ENCODE data around the gene ARHGAP42.

The ARHGAP42 gene

DNA sequence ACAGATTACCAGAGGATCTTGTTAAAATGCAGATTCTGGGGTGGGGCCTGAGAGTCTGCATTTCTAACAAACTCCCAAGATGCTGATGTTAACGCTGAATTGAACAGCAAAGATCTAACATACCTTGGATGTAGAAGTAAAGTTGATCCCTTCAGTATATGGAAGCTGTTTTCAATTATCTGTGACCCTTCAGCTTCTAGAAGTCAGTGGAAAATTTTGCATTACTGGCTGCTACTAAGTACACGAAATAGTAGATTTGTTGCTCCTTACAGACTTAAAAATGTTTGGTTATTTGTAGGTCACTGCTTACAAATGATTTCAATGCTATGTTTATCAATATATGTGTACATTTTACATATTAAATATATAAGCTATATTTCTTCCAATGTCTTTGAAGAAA, 107.4 kb downstream of the ARHGAP42 start:
- H3K4me1 ChIP-seq (ENCODE audit: control insufficient read depth, insufficient read depth, low read length, poor library complexity, severe bottlenecking) = peaks cover 3% of the 10 kb centered on the region
- 80% methylated on average over 1 of the region's 2 CpGs; no CpG with 5 or more reads in 1 of the 2 experiments for WGBS, 2 experiments (ENCODE audit: insufficient coverage in 2 of 2)
- H3K4me3 ChIP-seq (ENCODE audit: extremely low read depth, insufficient read depth, low read length, poor library complexity, severe bottlenecking) = no peak overlapping the region
- peaks cover under 1% of the 10 kb centered on the region for H3K9me3 ChIP-seq (ENCODE audit: control insufficient read depth, low read length)
- H3K27ac ChIP-seq (ENCODE audit: low read depth, low read length, severe bottlenecking) = no peak overlapping the region
- no peaks in the 10 kb centered on the region for H3K36me3 ChIP-seq (ENCODE audit: control insufficient read depth, insufficient read depth, low read length)

DNA sequence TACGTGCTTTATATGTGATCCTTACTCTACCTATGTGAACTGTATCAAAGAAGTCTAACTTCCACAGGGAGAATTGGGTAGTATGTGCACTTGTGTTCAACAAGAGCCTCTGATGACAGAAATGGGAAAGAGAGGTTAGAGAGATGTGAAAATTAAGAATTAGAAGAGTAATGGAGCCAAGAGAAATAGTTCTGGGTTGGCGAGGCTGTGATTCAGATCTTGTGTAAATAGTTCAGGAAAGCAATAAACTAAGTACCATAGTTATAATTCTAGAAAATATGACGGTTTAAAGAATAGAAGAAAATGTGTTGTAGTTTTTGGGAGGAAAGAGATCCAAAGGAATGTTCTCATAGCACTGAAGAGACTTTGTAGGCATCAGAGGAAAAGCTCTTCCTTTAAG, 112.4 kb downstream of the ARHGAP42 start:
- Histone ChIP-seq H3K27ac (ENCODE audit: low read depth, low read length, severe bottlenecking) (no peak overlapping the region), H3K36me3 (ENCODE audit: control insufficient read depth, insufficient read depth, low read length) (no peaks in the 10 kb centered on the region), H3K4me3 (ENCODE audit: extremely low read depth, insufficient read depth, low read length, poor library complexity, severe bottlenecking) (no peak overlapping the region), H3K4me1 (ENCODE audit: control insufficient read depth, insufficient read depth, low read length, poor library complexity, severe bottlenecking) (no peaks in the 10 kb centered on the region), H3K9me3 (ENCODE audit: control insufficient read depth, low read length) (no peaks in the 10 kb centered on the region)
- WGBS, 2 experiments (ENCODE audit: insufficient coverage in 2 of 2) = 100% methylated on average over 1 to 3 of the region's 3 CpGs

DNA sequence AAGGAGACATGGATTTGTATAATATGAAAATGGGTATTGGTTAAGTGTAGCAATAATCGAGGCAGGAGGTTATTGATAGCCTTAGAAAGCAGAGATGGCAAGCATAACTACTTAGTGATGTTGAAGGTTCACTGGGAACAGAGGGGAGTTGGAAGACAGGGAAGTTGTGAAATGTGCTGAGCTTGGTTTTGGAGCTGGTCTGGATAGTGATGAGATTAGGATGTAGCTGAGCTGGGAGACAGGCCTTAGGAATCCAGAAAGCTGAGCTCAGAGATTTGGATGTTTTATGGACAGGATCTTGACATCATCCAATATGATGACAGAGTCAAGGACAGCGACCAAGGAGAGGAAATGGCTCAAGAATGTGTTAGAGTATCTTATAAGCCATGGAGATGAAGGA, 113.1 kb downstream of the ARHGAP42 start:
- Histone ChIP-seq H3K4me1 (ENCODE audit: control insufficient read depth, insufficient read depth, low read length, poor library complexity, severe bottlenecking) (no peaks in the 10 kb centered on the region), H3K27ac (ENCODE audit: low read depth, low read length, severe bottlenecking) (no peak overlapping the region), H3K4me3 (ENCODE audit: extremely low read depth, insufficient read depth, low read length, poor library complexity, severe bottlenecking) (no peak overlapping the region), H3K9me3 (ENCODE audit: control insufficient read depth, low read length) (no peaks in the 10 kb centered on the region), H3K36me3 (ENCODE audit: control insufficient read depth, insufficient read depth, low read length) (no peaks in the 10 kb centered on the region)
- WGBS, 2 experiments (ENCODE audit: insufficient coverage in 2 of 2) = 93 to 100% methylated on average over 2 of the region's 2 CpGs

DNA sequence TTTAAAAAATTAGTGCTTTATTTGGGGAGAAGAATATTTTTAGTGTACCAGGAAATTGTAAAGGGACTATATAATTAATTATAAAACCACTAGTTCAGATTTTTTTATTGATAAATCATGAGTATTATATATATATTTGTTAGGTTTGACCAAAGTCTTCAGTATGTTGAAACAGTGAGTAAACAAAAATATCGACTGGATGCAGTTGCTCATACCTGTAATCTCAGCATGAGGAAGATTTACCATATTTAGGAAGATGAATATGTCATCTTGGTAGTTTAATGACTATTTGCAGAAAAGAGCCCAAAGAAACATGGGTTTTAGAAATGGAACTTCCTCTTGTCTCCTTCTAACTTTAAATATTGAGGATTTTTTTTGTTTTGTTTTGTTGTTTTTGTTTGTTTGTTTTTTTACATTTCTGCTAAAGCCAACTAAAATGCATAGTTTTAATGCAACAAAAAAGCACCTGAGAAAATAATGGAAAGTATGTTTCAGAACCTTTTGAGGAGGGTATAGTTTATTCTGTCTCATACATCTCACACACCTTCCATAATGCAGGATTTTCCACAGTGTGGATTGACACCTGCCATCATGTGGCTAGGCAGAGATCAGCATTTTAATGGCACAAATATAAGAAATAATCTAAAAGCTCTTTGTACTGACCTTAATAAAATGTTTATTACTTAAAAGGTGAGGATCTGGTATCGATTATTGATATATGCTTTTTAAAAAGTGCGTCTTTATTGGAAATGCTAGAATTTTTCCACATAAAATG, 114.3 kb downstream of the ARHGAP42 start:
- no peak overlapping the region for H3K27ac ChIP-seq (ENCODE audit: low read depth, low read length, severe bottlenecking)
- 100% methylated on average over 3 of the region's 3 CpGs; no CpG with 5 or more reads in 1 of the 2 experiments for WGBS, 2 experiments (ENCODE audit: insufficient coverage in 2 of 2)
- H3K4me1 ChIP-seq (ENCODE audit: control insufficient read depth, insufficient read depth, low read length, poor library complexity, severe bottlenecking) = no peaks in the 10 kb centered on the region
- no peaks in the 10 kb centered on the region for H3K36me3 ChIP-seq (ENCODE audit: control insufficient read depth, insufficient read depth, low read length)
- no peak overlapping the region for H3K4me3 ChIP-seq (ENCODE audit: extremely low read depth, insufficient read depth, low read length, poor library complexity, severe bottlenecking)
- no peaks in the 10 kb centered on the region for H3K9me3 ChIP-seq (ENCODE audit: control insufficient read depth, low read length)

DNA sequence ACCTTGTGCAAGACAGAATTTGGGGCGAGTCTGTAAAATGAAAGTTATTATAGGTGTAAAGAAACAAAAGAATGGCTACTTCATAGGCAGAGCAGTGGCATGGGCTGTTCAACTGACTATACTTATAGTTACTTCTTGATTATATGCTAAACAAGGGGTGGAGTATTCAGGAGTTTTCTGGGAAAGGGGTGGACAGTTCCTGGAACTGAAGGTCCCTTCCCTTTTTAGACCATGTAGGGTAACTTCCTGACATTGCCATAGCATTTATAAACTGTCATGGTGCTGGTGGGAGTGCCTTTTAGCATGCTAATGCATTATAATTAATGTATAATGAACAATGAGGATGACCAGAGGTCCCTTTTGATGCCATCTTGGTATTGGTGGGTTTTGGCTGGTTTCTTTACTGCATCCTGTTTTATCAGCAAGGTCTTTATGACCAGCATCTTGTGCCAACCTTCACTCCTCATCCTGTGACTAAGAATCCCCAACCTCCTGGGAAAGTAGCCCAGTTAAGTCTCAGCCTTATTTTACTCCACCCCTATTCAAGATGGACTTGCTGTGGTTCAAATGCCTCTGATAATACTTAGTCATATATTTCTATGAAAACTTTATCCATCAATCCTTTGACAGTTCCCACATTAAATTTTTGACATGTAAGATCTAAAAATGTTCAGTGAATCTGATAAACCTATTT, 118.6 kb downstream of the ARHGAP42 start:
- Histone ChIP-seq H3K4me3 (ENCODE audit: extremely low read depth, insufficient read depth, low read length, poor library complexity, severe bottlenecking) (no peak overlapping the region), H3K27ac (ENCODE audit: low read depth, low read length, severe bottlenecking) (no peak overlapping the region), H3K9me3 (ENCODE audit: control insufficient read depth, low read length) (no peaks in the 10 kb centered on the region), H3K4me1 (ENCODE audit: control insufficient read depth, insufficient read depth, low read length, poor library complexity, severe bottlenecking) (peaks cover 9% of the 10 kb centered on the region), H3K36me3 (ENCODE audit: control insufficient read depth, insufficient read depth, low read length) (no peaks in the 10 kb centered on the region)
- 86 to 100% methylated on average over 1 of the region's 1 CpG for WGBS, 2 experiments (ENCODE audit: insufficient coverage in 2 of 2)

DNA sequence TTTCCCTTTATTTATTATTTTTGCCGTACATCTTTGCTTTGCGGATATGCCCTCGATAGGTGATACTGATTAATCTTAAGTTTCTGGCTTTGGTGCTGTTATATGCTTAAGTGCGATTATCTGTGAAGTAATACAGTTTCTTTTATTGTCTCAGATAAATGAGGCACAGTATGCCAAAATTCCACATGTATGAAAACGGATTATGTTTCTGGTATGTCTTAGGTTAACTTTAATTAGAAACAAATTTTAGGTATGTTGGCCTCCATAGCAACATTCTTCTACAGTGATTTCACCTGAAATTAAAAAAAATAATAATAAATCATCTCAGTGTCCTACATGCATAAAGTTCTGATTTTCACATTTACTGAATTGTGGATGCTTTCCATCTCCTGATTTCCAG, 119.2 kb downstream of the ARHGAP42 start:
- Histone ChIP-seq H3K4me3 (ENCODE audit: extremely low read depth, insufficient read depth, low read length, poor library complexity, severe bottlenecking) (no peak overlapping the region), H3K27ac (ENCODE audit: low read depth, low read length, severe bottlenecking) (no peak overlapping the region)
- 95 to 100% methylated on average over 1 to 4 of the region's 5 CpGs for WGBS, 2 experiments (ENCODE audit: insufficient coverage in 2 of 2)

DNA sequence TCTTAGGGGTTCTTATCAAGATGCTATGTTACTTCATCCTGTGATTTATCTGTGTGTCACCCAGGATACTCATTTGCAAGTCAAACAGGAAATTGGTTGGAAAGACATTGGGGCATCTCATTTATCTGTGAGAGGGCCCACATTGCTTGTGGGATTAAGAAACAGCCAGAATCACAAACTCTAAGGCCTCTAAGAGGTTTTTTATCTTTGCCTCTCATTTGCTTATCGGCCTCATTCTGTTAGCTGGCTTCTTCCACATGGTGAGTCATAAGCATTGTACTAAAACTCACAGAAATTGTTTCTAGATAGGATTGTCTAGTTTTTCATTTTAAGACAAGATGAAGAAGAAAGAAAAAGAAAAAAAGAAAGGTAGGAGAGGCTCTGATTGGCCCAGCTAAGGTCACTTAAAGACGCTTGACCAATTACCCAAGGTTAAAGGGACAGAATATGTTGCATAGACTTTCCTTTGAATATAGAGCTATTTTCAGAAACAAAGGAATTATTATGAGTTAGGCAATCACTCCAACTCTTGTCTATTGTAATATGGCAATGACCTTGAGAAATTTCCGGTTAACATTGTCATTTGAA, 121.9 kb downstream of the ARHGAP42 start:
- Histone ChIP-seq H3K27ac (ENCODE audit: low read depth, low read length, severe bottlenecking) (peak overlapping the region; percentile 66), H3K36me3 (ENCODE audit: control insufficient read depth, insufficient read depth, low read length) (no peaks in the 10 kb centered on the region), H3K4me3 (ENCODE audit: extremely low read depth, insufficient read depth, low read length, poor library complexity, severe bottlenecking) (no peak overlapping the region), H3K9me3 (ENCODE audit: control insufficient read depth, low read length) (no peaks in the 10 kb centered on the region), H3K4me1 (ENCODE audit: control insufficient read depth, insufficient read depth, low read length, poor library complexity, severe bottlenecking) (peaks cover 9% of the 10 kb centered on the region)
- 100% methylated on average over 1 of the region's 3 CpGs; no CpG with 5 or more reads in 1 of the 2 experiments for WGBS, 2 experiments (ENCODE audit: insufficient coverage in 2 of 2)

More for the DNA sequence above, 119.2 kb downstream of the ARHGAP42 start:
- no peaks in the 10 kb centered on the region for H3K36me3 ChIP-seq (ENCODE audit: control insufficient read depth, insufficient read depth, low read length)
- no peaks in the 10 kb centered on the region for H3K9me3 ChIP-seq (ENCODE audit: control insufficient read depth, low read length)
- H3K4me1 ChIP-seq (ENCODE audit: control insufficient read depth, insufficient read depth, low read length, poor library complexity, severe bottlenecking) = peaks cover 9% of the 10 kb centered on the region

DNA sequence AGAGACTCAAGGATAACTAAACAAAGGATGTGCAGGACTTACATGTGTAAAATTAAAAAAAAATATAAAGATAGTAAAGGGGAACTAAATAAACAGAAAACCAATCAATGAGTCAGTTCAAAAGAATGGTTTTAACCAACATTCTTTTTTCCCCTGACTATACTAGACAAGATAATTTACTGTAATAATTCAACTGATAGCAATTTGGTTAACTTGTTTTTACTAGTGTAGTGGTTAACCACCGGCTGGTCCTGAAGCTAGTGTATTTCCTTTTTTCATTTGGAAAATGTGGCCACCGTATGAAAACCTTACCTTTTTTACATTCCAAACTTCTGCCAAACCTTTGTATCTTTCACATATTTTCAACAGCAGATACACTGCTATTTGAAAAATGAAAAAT, 123.1 kb downstream of the ARHGAP42 start:
- WGBS, 2 experiments (ENCODE audit: insufficient coverage in 2 of 2) = no CpG with 5 or more reads among the region's 2 CpGs
- Histone ChIP-seq H3K9me3 (ENCODE audit: control insufficient read depth, low read length) (no peaks in the 10 kb centered on the region), H3K4me1 (ENCODE audit: control insufficient read depth, insufficient read depth, low read length, poor library complexity, severe bottlenecking) (peaks cover 9% of the 10 kb centered on the region)

DNA sequence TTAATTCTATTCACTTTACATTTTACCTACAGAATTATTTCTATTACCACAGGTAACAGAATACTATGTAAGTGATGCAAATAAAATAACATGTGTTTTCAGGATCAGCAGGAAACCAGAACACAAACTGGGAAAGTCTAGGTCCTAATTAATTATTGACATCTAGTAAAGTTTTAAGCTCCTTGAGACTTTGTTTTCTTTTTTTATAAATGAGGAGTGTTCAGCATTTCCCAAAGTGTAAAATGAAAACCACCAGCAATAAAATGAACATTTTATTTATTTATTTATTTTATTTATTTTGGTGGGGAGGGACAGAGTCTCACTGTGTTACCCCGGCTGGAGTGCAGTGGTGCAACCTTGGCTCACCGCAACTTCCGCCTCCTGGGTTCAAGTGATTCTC, 123.6 kb downstream of the ARHGAP42 start:
- Histone ChIP-seq H3K4me3 (ENCODE audit: extremely low read depth, insufficient read depth, low read length, poor library complexity, severe bottlenecking) (no peak overlapping the region), H3K9me3 (ENCODE audit: control insufficient read depth, low read length) (no peaks in the 10 kb centered on the region), H3K36me3 (ENCODE audit: control insufficient read depth, insufficient read depth, low read length) (no peaks in the 10 kb centered on the region), H3K27ac (ENCODE audit: low read depth, low read length, severe bottlenecking) (no peak overlapping the region), H3K4me1 (ENCODE audit: control insufficient read depth, insufficient read depth, low read length, poor library complexity, severe bottlenecking) (peaks cover 9% of the 10 kb centered on the region)
- no CpG with 5 or more reads among the region's 3 CpGs for WGBS, 2 experiments (ENCODE audit: insufficient coverage in 2 of 2)

More for the DNA sequence above, 123.1 kb downstream of the ARHGAP42 start:
- Histone ChIP-seq H3K4me3 (ENCODE audit: extremely low read depth, insufficient read depth, low read length, poor library complexity, severe bottlenecking) (no peak overlapping the region), H3K27ac (ENCODE audit: low read depth, low read length, severe bottlenecking) (no peak overlapping the region), H3K36me3 (ENCODE audit: control insufficient read depth, insufficient read depth, low read length) (no peaks in the 10 kb centered on the region)

DNA sequence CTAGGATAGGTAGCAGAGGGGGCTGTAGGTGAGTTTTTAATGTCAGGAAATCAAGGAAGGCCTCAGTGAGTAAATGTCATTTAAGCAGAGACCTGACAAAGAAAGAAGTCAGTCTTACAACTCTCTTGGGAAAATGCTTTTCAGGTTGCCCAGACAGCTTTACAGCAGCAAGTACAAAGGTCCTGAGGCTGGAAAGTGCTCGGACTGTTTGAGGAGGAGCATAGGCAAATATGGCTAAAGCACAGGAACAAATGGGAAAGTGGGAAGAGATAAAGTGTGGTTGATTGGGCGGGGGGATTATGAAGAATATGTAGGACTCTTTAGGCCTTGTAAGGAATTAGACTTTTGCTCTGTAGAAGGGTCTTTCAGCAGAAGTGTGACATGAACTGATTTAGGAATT, 125.4 kb downstream of the ARHGAP42 start:
- Histone ChIP-seq H3K27ac (ENCODE audit: low read depth, low read length, severe bottlenecking) (no peak overlapping the region), H3K9me3 (ENCODE audit: control insufficient read depth, low read length) (no peaks in the 10 kb centered on the region), H3K36me3 (ENCODE audit: control insufficient read depth, insufficient read depth, low read length) (no peaks in the 10 kb centered on the region), H3K4me1 (ENCODE audit: control insufficient read depth, insufficient read depth, low read length, poor library complexity, severe bottlenecking) (peaks cover 9% of the 10 kb centered on the region), H3K4me3 (ENCODE audit: extremely low read depth, insufficient read depth, low read length, poor library complexity, severe bottlenecking) (no peak overlapping the region)
- 78 to 95% methylated on average over 2 of the region's 2 CpGs for WGBS, 2 experiments (ENCODE audit: insufficient coverage in 2 of 2)

All from mesodermal cell (in vitro differentiated cells).